ENCODE measurements around the gene CSMD2.

The CSMD2 gene

DNA sequence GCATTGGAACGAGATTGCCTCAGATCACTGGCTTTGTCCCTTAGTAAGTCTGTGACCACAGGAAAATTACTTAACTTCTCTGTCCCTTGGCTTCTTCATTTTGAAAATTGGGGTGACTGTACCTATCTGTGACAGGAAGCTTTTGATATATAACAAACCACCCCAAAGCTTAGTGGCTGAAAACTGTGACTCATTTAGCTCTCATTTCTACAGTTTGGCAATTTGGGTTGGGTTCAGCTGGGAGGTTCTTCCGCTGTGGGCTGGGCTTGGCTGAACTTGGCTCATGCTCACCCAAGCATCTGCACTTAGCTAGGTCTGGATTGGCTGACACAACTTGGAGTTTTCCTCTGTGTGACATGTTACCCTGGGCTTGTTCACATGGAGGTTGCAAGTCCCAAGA, 25.7 kb upstream of the CSMD2 start:
- TF ChIP-seq, protein P1, sequence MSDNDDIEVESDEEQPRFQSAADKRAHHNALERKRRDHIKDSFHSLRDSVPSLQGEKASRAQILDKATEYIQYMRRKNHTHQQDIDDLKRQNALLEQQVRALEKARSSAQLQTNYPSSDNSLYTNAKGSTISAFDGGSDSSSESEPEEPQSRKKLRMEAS (IDR thresholded peaks at IDR 0.05) = no peak
- no peak for TF ChIP-seq NFIC (IDR thresholded peaks at IDR 0.05)
- TF ChIP-seq, protein P2, sequence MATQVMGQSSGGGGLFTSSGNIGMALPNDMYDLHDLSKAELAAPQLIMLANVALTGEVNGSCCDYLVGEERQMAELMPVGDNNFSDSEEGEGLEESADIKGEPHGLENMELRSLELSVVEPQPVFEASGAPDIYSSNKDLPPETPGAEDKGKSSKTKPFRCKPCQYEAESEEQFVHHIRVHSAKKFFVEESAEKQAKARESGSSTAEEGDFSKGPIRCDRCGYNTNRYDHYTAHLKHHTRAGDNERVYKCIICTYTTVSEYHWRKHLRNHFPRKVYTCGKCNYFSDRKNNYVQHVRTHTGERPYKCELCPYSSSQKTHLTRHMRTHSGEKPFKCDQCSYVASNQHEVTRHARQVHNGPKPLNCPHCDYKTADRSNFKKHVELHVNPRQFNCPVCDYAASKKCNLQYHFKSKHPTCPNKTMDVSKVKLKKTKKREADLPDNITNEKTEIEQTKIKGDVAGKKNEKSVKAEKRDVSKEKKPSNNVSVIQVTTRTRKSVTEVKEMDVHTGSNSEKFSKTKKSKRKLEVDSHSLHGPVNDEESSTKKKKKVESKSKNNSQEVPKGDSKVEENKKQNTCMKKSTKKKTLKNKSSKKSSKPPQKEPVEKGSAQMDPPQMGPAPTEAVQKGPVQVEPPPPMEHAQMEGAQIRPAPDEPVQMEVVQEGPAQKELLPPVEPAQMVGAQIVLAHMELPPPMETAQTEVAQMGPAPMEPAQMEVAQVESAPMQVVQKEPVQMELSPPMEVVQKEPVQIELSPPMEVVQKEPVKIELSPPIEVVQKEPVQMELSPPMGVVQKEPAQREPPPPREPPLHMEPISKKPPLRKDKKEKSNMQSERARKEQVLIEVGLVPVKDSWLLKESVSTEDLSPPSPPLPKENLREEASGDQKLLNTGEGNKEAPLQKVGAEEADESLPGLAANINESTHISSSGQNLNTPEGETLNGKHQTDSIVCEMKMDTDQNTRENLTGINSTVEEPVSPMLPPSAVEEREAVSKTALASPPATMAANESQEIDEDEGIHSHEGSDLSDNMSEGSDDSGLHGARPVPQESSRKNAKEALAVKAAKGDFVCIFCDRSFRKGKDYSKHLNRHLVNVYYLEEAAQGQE (IDR thresholded peaks at IDR 0.05; ENCODE audit: low read depth) = no peak
- no peak for TF ChIP-seq TAF1 (IDR thresholded peaks at IDR 0.05; ENCODE audit: low read depth)
- no peak for TF ChIP-seq RAD21 (IDR thresholded peaks at IDR 0.05; ENCODE audit: low read depth)
- no peak for TF ChIP-seq EP300 (IDR thresholded peaks at IDR 0.05; ENCODE audit: borderline replicate concordance)
- TF ChIP-seq TCF12 (IDR thresholded peaks at IDR 0.05; ENCODE audit: low read depth) = no peak
- TF ChIP-seq CREB1 (IDR thresholded peaks at IDR 0.05; ENCODE audit: low read depth) = no peak
- no peak for TF ChIP-seq EGR1 (IDR thresholded peaks at IDR 0.05)
- no peak for TF ChIP-seq FOXM1 (IDR thresholded peaks at IDR 0.05; ENCODE audit: borderline replicate concordance, low read depth)
- TF ChIP-seq ZBTB7A (IDR thresholded peaks at IDR 0.05; ENCODE audit: low read depth) = no peak
- TF ChIP-seq CEBPB (IDR thresholded peaks at IDR 0.05) = no peak
- TF ChIP-seq, protein P3, sequence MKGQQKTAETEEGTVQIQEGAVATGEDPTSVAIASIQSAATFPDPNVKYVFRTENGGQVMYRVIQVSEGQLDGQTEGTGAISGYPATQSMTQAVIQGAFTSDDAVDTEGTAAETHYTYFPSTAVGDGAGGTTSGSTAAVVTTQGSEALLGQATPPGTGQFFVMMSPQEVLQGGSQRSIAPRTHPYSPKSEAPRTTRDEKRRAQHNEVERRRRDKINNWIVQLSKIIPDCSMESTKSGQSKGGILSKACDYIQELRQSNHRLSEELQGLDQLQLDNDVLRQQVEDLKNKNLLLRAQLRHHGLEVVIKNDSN (IDR thresholded peaks at IDR 0.05) = no peak
- TF ChIP-seq YY1 (IDR thresholded peaks at IDR 0.05; ENCODE audit: low read depth) = no peak

DNA sequence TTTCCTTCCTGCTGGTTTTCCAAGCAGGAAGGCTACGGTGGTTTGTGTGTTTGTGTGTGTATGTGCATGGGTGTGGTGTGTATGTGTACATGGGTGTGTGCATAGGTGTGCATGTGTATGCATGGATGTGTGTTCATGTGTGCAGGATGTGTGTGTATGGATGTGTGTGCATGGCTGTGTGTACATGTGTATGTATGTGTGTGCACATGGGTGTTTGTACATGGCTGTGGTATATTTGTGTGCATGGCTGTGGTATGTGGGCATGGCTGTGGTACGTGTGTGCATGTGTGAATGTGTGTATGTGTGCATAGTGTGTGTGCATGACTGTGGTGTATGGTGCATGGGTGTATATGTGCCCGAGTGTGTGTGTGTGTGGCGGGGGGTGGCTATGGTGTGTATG, 24.0 kb upstream of the CSMD2 start:
- no peak for TF ChIP-seq CEBPB (IDR thresholded peaks at IDR 0.05)
- TF ChIP-seq, protein P1 (IDR thresholded peaks at IDR 0.05) = no peak

DNA sequence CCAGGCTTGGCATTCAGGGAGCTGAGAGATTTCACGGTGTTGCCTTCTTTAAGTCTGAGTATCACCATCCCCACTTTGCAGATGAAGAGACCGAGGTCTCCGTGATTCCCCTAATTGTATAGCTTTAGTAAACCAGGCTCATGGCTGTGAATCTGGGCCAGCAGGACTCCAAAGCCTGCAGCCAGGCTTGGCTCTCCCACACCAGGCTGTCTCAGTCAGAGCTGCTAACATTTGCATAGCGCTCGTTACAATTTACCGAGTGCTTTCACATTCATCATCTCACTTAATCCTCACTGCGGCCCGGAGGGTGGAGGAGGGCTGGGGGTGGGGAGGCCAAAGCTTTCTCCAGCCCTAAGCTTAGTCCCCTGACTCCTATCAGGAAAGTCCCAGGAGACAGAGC, 23.4 kb upstream of the CSMD2 start:
- no peak for TF ChIP-seq TAF1 (IDR thresholded peaks at IDR 0.05; ENCODE audit: low read depth)
- TF ChIP-seq, protein P1 (IDR thresholded peaks at IDR 0.05) = no peak
- no peak for TF ChIP-seq RAD21 (IDR thresholded peaks at IDR 0.05; ENCODE audit: low read depth)
- TF ChIP-seq CEBPB (IDR thresholded peaks at IDR 0.05) = no peak
- TF ChIP-seq YY1 (IDR thresholded peaks at IDR 0.05; ENCODE audit: low read depth) = no peak
- TF ChIP-seq, protein P3 (IDR thresholded peaks at IDR 0.05) = no peak
- TF ChIP-seq FOXM1 (IDR thresholded peaks at IDR 0.05; ENCODE audit: borderline replicate concordance, low read depth) = no peak
- TF ChIP-seq, protein P2 (IDR thresholded peaks at IDR 0.05; ENCODE audit: low read depth) = no peak
- no peak for TF ChIP-seq ZBTB7A (IDR thresholded peaks at IDR 0.05; ENCODE audit: low read depth)
- TF ChIP-seq CREB1 (IDR thresholded peaks at IDR 0.05; ENCODE audit: low read depth) = no peak
- TF ChIP-seq EGR1 (IDR thresholded peaks at IDR 0.05) = no peak

DNA sequence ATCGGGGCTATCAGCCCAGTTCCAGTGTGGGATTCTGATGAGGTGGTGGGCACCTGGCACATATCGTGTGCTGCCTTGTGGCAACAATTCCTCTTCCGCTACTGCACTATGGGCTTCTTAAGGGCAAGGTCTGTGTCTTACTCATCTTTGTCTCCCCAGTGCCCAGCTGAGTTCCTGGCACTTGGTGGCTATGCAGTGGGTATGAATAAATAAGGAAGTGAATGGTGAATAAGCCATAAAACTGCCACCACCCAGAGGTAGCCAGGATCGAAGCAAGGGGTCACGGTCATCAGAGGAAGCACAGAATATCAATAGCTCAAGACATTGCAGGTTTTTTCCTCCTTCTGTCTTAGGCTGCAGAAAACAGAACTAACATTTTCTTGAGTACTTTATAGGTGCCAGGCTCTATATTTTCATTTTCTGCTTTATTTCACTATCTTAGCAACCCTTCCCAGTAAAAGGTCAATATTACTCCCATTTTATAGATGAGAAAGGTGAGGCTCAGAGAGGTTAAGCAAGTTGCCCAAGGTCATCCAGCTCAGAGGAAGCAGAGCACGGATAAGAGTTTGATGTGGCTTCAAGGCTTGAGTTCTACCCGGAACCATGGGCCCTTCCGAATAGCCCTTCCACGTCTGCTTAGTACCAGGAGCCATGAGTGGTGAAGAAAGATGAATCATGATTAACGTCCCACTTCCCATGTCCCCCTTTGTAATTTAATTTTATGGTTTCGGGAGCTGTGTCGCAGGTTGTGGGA, 21.9 kb upstream of the CSMD2 start:
- no peak for TF ChIP-seq CEBPB (IDR thresholded peaks at IDR 0.05)

DNA sequence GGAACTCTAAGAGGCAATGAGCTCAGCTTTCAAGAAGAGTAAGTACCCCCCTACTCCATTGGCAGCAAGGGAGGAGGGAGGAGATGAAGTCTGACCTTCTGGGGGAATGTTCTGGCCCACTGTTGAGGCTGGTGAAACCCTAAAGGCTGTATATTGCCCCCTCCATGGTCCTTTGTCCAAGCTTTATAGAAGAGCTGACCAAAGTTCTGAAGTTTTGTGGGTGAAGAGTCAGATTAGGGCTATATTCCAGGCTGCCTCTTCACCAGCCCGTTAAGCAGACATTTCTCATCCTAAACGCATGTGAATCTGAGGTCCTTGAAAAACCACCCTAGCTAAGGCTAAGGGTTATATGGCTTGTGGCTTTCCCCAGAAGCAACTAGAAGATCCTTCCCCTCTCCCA, 13.0 kb upstream of the CSMD2 start:
- TF ChIP-seq, protein P2 (IDR thresholded peaks at IDR 0.05; ENCODE audit: low read depth) = peak; percentile 62; the same call in 1 of the 2 replicates
- no peak for TF ChIP-seq EGR1 (IDR thresholded peaks at IDR 0.05)
